Measurements from ENCODE around the gene CCNE1.

The CCNE1 gene

GRCh38 chr19:29858000-29858596, 46.3 kb downstream of the CCNE1 start:
- Histone ChIP-seq H3K27ac (ENCODE audit: extremely low read depth, low read depth, low read length) (no peak overlapping the region), H3K9me3 (ENCODE audit: control insufficient read depth, insufficient read depth, low read depth, low read length) (no peaks in the 10 kb centered on the region), H3K4me1 (ENCODE audit: control insufficient read depth, insufficient read depth, low read length) (peaks cover 10% of the 10 kb centered on the region), H3K4me3 (ENCODE audit: low read depth, low read length) (no peak overlapping the region), H3K36me3 (ENCODE audit: control insufficient read depth in 2 of 2, insufficient read depth in 1 of 2, low read length in 2 of 2) (no peaks in the 10 kb centered on the region)
- ChIA-PET CTCF (interaction anchor here (0.5 to 5.9 kb wide), 66 partner anchors 9 to 1607 kb away, joined by 3 to 177 read pairs (median 4); partner anchors contain the start of genes POP4 and URI1), POLR2A (interaction anchor here (0.6 to 2.3 kb wide), 5 partner anchors 10 to 32 kb away, joined by 3 to 12 read pairs (median 3); no protein-coding TSS in a partner anchor)
- no peak for TF ChIP-seq ZNF426 (tag by site-specific recombination; IDR thresholded peaks at IDR 0.05)
- no peak for TF ChIP-seq ZNF214 (tag by site-specific recombination; IDR thresholded peaks at IDR 0.05; ENCODE audit: borderline replicate concordance)
- no peak; the same call in 1 of the 2 replicates for TF ChIP-seq ZNF501 (tag by site-specific recombination; IDR thresholded peaks at IDR 0.05)
- no peak for TF ChIP-seq ZSCAN18 (tag by site-specific recombination; IDR thresholded peaks at IDR 0.05)
- no peak for TF ChIP-seq HOXC10 (CRISPR knock-in tag; IDR thresholded peaks at IDR 0.05)
- no peak for TF ChIP-seq MEIS1 (CRISPR knock-in tag; IDR thresholded peaks at IDR 0.05; ENCODE audit: borderline replicate concordance)
- no peak for TF ChIP-seq KLF7 (tag by site-specific recombination; IDR thresholded peaks at IDR 0.05; ENCODE audit: borderline replicate concordance)
- TF ChIP-seq ZFP3 (tag by site-specific recombination; IDR thresholded peaks at IDR 0.05; ENCODE audit: low read depth), result no peak
- 0 out of 2 replicates have a peak, but pooled peaks have one; percentile 9 for TF ChIP-seq ZNF600 (tag by site-specific recombination; IDR thresholded peaks at IDR 0.05)
- TF ChIP-seq ZNF777 (tag by site-specific recombination; IDR thresholded peaks at IDR 0.05; ENCODE audit: borderline replicate concordance), result 0 out of 2 replicates have a peak, but pooled peaks have one; percentile 29
- TF ChIP-seq SCRT1 (tag by site-specific recombination; IDR thresholded peaks at IDR 0.05; ENCODE audit: borderline replicate concordance), result no peak
- no peak for TF ChIP-seq ZNF529 (tag by site-specific recombination; IDR thresholded peaks at IDR 0.05; ENCODE audit: insufficient replicate concordance)
- TF ChIP-seq GLIS1 (tag by site-specific recombination; IDR thresholded peaks at IDR 0.05), result peak; percentile 82
- TF ChIP-seq ZNF776 (tag by site-specific recombination; IDR thresholded peaks at IDR 0.05; ENCODE audit: borderline replicate concordance), result no peak
- no peak for TF ChIP-seq ZNF639 (tag by site-specific recombination; IDR thresholded peaks at IDR 0.05)
- TF ChIP-seq ZNF18 (tag by site-specific recombination; IDR thresholded peaks at IDR 0.05), result peak; percentile 37; the same call in 1 of the 2 replicates
- no peak for TF ChIP-seq ZSCAN16 (tag by site-specific recombination; IDR thresholded peaks at IDR 0.05)
- no peak for TF ChIP-seq ZNF223 (tag by site-specific recombination; IDR thresholded peaks at IDR 0.05)
- peak; percentile 86 for TF ChIP-seq CTCF (tag by site-specific recombination; IDR thresholded peaks at IDR 0.05)
- TF ChIP-seq EGR2 (tag by site-specific recombination; IDR thresholded peaks at IDR 0.05; ENCODE audit: low read depth), result peak; percentile 6; the same call in 1 of the 2 replicates
- no peak for TF ChIP-seq SP7 (tag by site-specific recombination; IDR thresholded peaks at IDR 0.05)
- no peak for TF ChIP-seq ZNF692 (tag by site-specific recombination; IDR thresholded peaks at IDR 0.05)
- TF ChIP-seq ZNF843 (tag by site-specific recombination; IDR thresholded peaks at IDR 0.05), result no peak
- TF ChIP-seq ZNF654 (tag by site-specific recombination; IDR thresholded peaks at IDR 0.05; ENCODE audit: low read depth), result peak; percentile 72
- TF ChIP-seq KLF16 (tag by site-specific recombination; IDR thresholded peaks at IDR 0.05), result peak; percentile 64; the same call in 1 of the 2 replicates
- TF ChIP-seq ZNF596 (tag by site-specific recombination; IDR thresholded peaks at IDR 0.05), result no peak
- no peak for TF ChIP-seq ZNF544 (tag by site-specific recombination; IDR thresholded peaks at IDR 0.05)
- no peak for TF ChIP-seq ZNF121 (tag by site-specific recombination; IDR thresholded peaks at IDR 0.05)
- TF ChIP-seq PATZ1 (tag by site-specific recombination; IDR thresholded peaks at IDR 0.05), result peak; percentile 95

All from HEK293 (cell line).